Skeletal muscle satellite cell (primary cell): ENCODE measurements around the gene STXBP3.
"Not testable (repeated sequence)": the region's sequence is repeated elsewhere in the genome, so short reads cannot be mapped to it uniquely, and the experiment has no call there.

Experiments used
- H3K27me3 ChIP-seq: 2 replicates; pipeline ENCODE4 v1.7.0; 2013; ENCODE audit warnings: low read length; ENCODE audit not compliant: control insufficient read depth, insufficient read depth
- H3K36me3 ChIP-seq: 2 replicates; pipeline ENCODE4 v1.7.0; 2013; ENCODE audit warnings: mild to moderate bottlenecking, control low read depth, low read length; ENCODE audit not compliant: insufficient read depth
- H3K4me1 ChIP-seq: 2 replicates; pipeline ENCODE4 v1.7.0; 2013; ENCODE audit warnings: low read length; ENCODE audit not compliant: control insufficient read depth, insufficient read depth
- H3K4me2 ChIP-seq: 2 replicates; pipeline ENCODE4 v1.7.0; 2013; ENCODE audit warnings: mild to moderate bottlenecking, low read length
- H3K4me3 ChIP-seq: 2 replicates; pipeline ENCODE4 v1.7.0; 2013; ENCODE audit warnings: low read length
- H3K9ac ChIP-seq: 2 replicates; pipeline ENCODE4 v1.7.0; 2013; ENCODE audit warnings: mild to moderate bottlenecking, low read depth, low read length, moderate library complexity
- H3K9me3 ChIP-seq: replicated peaks from 2 replicates; pipeline ENCODE4 v1.7.0; 2013; ENCODE audit warnings: mild to moderate bottlenecking, control low read depth, low read length

STXBP3 gene

GRCh38 chr1:108777839-108778238 is 31.4 kb downstream of the STXBP3 start:
- Histone ChIP-seq H3K36me3 (peaks cover 71% of the 10 kb centered on the region), H3K4me2 (no peak overlapping the region), H3K27me3 (no peaks in the 10 kb centered on the region), H3K9me3 (no peaks in the 10 kb centered on the region), H3K4me3 (no peak overlapping the region), H3K4me1 (no peaks in the 10 kb centered on the region), H3K9ac (no peak overlapping the region)

GRCh38 chr1:108779455-108779854 is 33.0 kb downstream of the STXBP3 start:
- peaks cover 74% of the 10 kb centered on the region for H3K36me3 ChIP-seq
- H3K9me3 ChIP-seq = no peaks in the 10 kb centered on the region
- no peak overlapping the region for H3K4me2 ChIP-seq

GRCh38 chr1:108780937-108781574 is 34.6 kb downstream of the STXBP3 start:
- H3K9me3 ChIP-seq = peaks cover 13% of the 10 kb centered on the region
- no peaks in the 10 kb centered on the region for H3K27me3 ChIP-seq
- no peak overlapping the region for H3K4me3 ChIP-seq
- H3K4me1 ChIP-seq = no peaks in the 10 kb centered on the region
- peaks cover 84% of the 10 kb centered on the region for H3K36me3 ChIP-seq
- no peak overlapping the region for H3K9ac ChIP-seq
- H3K4me2 ChIP-seq = no peak overlapping the region

More at GRCh38 chr1:108779455-108779854, 33.0 kb downstream of the STXBP3 start:
- Histone ChIP-seq H3K27me3 (no peaks in the 10 kb centered on the region), H3K9ac (no peak overlapping the region), H3K4me1 (no peaks in the 10 kb centered on the region), H3K4me3 (no peak overlapping the region)

GRCh38 chr1:108781575-108781944 is 35.1 kb downstream of the STXBP3 start:
- not testable (repeated sequence) for H3K4me1 ChIP-seq, H3K4me2 ChIP-seq, H3K4me3 ChIP-seq, H3K9ac ChIP-seq, H3K27me3 ChIP-seq
- H3K9me3 ChIP-seq = peaks cover 13% of the 10 kb centered on the region
- peaks cover 85% of the 10 kb centered on the region for H3K36me3 ChIP-seq

- H3K4me3 ChIP-seq = no peak overlapping the region
- peaks cover 67% of the 10 kb centered on the region for H3K36me3 ChIP-seq
- no peaks in the 10 kb centered on the region for H3K4me1 ChIP-seq
- no peaks in the 10 kb centered on the region for H3K27me3 ChIP-seq
- H3K9ac ChIP-seq = no peak overlapping the region
- peaks cover 13% of the 10 kb centered on the region for H3K9me3 ChIP-seq
- no peak overlapping the region for H3K4me2 ChIP-seq
These were observed 38.8 kb downstream of the STXBP3 start for GRCh38 chr1:108785264-108785663.

- Histone ChIP-seq H3K36me3 (peaks cover 65% of the 10 kb centered on the region), H3K27me3 (no peaks in the 10 kb centered on the region)
These were observed 39.4 kb downstream of the STXBP3 start for GRCh38 chr1:108785880-108786279.

GRCh38 chr1:108791790-108792189 is 45.3 kb downstream of the STXBP3 start:
- H3K36me3 ChIP-seq = peaks cover 53% of the 10 kb centered on the region
- no peaks in the 10 kb centered on the region for H3K4me1 ChIP-seq
- no peak overlapping the region for H3K4me3 ChIP-seq
- no peaks in the 10 kb centered on the region for H3K9me3 ChIP-seq
- no peak overlapping the region for H3K9ac ChIP-seq
- no peak overlapping the region for H3K4me2 ChIP-seq
- H3K27me3 ChIP-seq = no peaks in the 10 kb centered on the region

More at GRCh38 chr1:108785880-108786279, 39.4 kb downstream of the STXBP3 start:
- Histone ChIP-seq H3K4me1 (no peaks in the 10 kb centered on the region), H3K4me2 (no peak overlapping the region), H3K9ac (no peak overlapping the region), H3K4me3 (no peak overlapping the region), H3K9me3 (peaks cover 13% of the 10 kb centered on the region)

GRCh38 chr1:108792420-108792819 is 45.9 kb downstream of the STXBP3 start:
- Histone ChIP-seq H3K27me3 (no peaks in the 10 kb centered on the region), H3K36me3 (peaks cover 56% of the 10 kb centered on the region), H3K4me2 (no peak overlapping the region), H3K9me3 (no peaks in the 10 kb centered on the region), H3K4me3 (no peak overlapping the region), H3K9ac (no peak overlapping the region), H3K4me1 (no peaks in the 10 kb centered on the region)

- no peaks in the 10 kb centered on the region for H3K27me3 ChIP-seq
- H3K4me1 ChIP-seq = peaks cover 22% of the 10 kb centered on the region
- H3K4me2 ChIP-seq = no peak overlapping the region
- H3K9me3 ChIP-seq = no peaks in the 10 kb centered on the region
- H3K36me3 ChIP-seq = peaks cover 41% of the 10 kb centered on the region
- no peak overlapping the region for H3K9ac ChIP-seq
- H3K4me3 ChIP-seq = no peak overlapping the region
These were observed 52.5 kb downstream of the STXBP3 start for GRCh38 chr1:108799001-108799400.

- no peak overlapping the region for H3K4me2 ChIP-seq
- H3K9me3 ChIP-seq = no peaks in the 10 kb centered on the region
- peaks cover 22% of the 10 kb centered on the region for H3K4me1 ChIP-seq
- H3K9ac ChIP-seq = no peak overlapping the region
- H3K4me3 ChIP-seq = no peak overlapping the region
- no peaks in the 10 kb centered on the region for H3K27me3 ChIP-seq
- peaks cover 40% of the 10 kb centered on the region for H3K36me3 ChIP-seq
These were observed 54.6 kb downstream of the STXBP3 start for GRCh38 chr1:108801101-108801500.

GRCh38 chr1:108803548-108803947 is 57.1 kb downstream of the STXBP3 start:
- peaks cover 22% of the 10 kb centered on the region for H3K4me1 ChIP-seq
- no peak overlapping the region for H3K9ac ChIP-seq
- H3K4me2 ChIP-seq = no peak overlapping the region
- H3K9me3 ChIP-seq = no peaks in the 10 kb centered on the region
- H3K4me3 ChIP-seq = no peak overlapping the region
- H3K27me3 ChIP-seq = no peaks in the 10 kb centered on the region
- peaks cover 50% of the 10 kb centered on the region for H3K36me3 ChIP-seq

- peaks cover 2% of the 10 kb centered on the region for H3K4me1 ChIP-seq
- H3K9ac ChIP-seq = no peak overlapping the region
- H3K27me3 ChIP-seq = no peaks in the 10 kb centered on the region
- H3K4me2 ChIP-seq = no peak overlapping the region
- no peaks in the 10 kb centered on the region for H3K9me3 ChIP-seq
- H3K4me3 ChIP-seq = no peak overlapping the region
- H3K36me3 ChIP-seq = peaks cover 48% of the 10 kb centered on the region
These were observed 62.0 kb downstream of the STXBP3 start for GRCh38 chr1:108808438-108808837.
